Activated CD4-positive, alpha-beta T cell treated with anti-CD3 and anti-CD28 coated beads, Interleukin-2, amount 10 ng/mL, durations not matched to agents 7 days and 5 days (primary cell): ENCODE results near the gene MLANA. TPM values are rescaled to one million over a fixed set of nuclear protein-coding genes. Genes with fewer than 3 reads are reported as not detected.
A peak's percentile ranks its signal among the peaks of the same experiment; 100 is the strongest.

ENCODE experiments used
- CTCF ChIA-PET: fragments of 350-600 bp; sonication (Branson Sonifier 250); formaldehyde crosslinking; loops from one replicate; lab custom pipeline; 2021; ENCODE audit warnings: antibody characterized with exemption; lab: Charles Lee
- POLR2A ChIA-PET: fragments of 350-600 bp; sonication (Branson Sonifier 250); formaldehyde crosslinking; loops from one replicate; lab custom pipeline; 2021; ENCODE audit warnings: antibody characterized with exemption; lab: Charles Lee
- DNase-seq: peaks from one replicate; pipeline ENCODE4 v3.0.0-alpha.2; 2020
- H3K27ac Mint-ChIP-seq: one replicate; pipeline ENCODE4 v1.8.0; 2021; ENCODE audit warnings: mild to moderate bottlenecking, moderate library complexity, mixed read lengths
- H3K27me3 Mint-ChIP-seq: one replicate; pipeline ENCODE4 v1.8.0; 2021; ENCODE audit warnings: mixed read lengths
- H3K36me3 Mint-ChIP-seq: one replicate; pipeline ENCODE4 v1.8.0; 2021; ENCODE audit warnings: low read depth, mixed read lengths
- H3K4me1 Mint-ChIP-seq: one replicate; pipeline ENCODE4 v1.8.0; 2021; ENCODE audit warnings: mixed read lengths
- H3K4me3 Mint-ChIP-seq: one replicate; pipeline ENCODE4 v1.8.0; 2021; ENCODE audit warnings: mild to moderate bottlenecking, moderate library complexity, mixed read lengths
- H3K9me3 Mint-ChIP-seq: one replicate; pipeline ENCODE4 v1.8.0; 2021; ENCODE audit warnings: mixed read lengths
- total RNA-seq, 2 experiments: library from RNA; stranded (reverse); gene quantifications; one replicate each; pipeline ENCODE4 v1.2.3, GENCODE V29; 2021

The MLANA gene, protein sequence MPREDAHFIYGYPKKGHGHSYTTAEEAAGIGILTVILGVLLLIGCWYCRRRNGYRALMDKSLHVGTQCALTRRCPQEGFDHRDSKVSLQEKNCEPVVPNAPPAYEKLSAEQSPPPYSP
- total RNA-seq, result not detected

DNA sequence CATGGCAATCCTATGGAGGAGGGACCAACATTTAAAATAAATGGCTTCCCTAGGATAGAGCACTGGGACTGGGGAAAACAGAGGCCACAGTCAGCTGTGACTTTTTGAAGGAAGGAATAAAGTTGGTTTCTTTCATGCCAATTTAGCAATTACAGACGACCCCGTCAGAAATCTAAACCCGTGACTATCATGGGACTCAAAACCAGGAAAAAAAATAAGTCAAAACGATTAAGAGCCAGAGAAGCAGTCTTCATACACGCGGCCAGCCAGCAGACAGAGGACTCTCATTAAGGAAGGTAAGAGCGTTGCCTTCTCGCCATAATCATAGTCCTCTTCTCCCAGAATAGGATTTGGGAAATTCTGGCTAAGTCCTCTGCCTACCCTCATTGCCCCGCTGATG lies at the start of gene MLANA:
TSS of gene MLANA (plus strand) at position 249 of the 400 bp plus-strand sequence. CDS start 1,586 bp downstream, outside the sequence.
- peaks cover 3% of the 10 kb centered on the region for H3K27me3 Mint-ChIP-seq
- H3K36me3 Mint-ChIP-seq, result no peaks in the 10 kb centered on the region
- POLR2A ChIA-PET, result no interaction called here
- CTCF ChIA-PET, result no interaction called here
- peaks cover 5% of the 10 kb centered on the region for H3K4me1 Mint-ChIP-seq
- no peak for DNase-seq
- no peak within 1 kb of the TSS for H3K4me3 Mint-ChIP-seq
- no peak within 1 kb of the TSS for H3K27ac Mint-ChIP-seq
- no peaks in the 10 kb centered on the region for H3K9me3 Mint-ChIP-seq

DNA sequence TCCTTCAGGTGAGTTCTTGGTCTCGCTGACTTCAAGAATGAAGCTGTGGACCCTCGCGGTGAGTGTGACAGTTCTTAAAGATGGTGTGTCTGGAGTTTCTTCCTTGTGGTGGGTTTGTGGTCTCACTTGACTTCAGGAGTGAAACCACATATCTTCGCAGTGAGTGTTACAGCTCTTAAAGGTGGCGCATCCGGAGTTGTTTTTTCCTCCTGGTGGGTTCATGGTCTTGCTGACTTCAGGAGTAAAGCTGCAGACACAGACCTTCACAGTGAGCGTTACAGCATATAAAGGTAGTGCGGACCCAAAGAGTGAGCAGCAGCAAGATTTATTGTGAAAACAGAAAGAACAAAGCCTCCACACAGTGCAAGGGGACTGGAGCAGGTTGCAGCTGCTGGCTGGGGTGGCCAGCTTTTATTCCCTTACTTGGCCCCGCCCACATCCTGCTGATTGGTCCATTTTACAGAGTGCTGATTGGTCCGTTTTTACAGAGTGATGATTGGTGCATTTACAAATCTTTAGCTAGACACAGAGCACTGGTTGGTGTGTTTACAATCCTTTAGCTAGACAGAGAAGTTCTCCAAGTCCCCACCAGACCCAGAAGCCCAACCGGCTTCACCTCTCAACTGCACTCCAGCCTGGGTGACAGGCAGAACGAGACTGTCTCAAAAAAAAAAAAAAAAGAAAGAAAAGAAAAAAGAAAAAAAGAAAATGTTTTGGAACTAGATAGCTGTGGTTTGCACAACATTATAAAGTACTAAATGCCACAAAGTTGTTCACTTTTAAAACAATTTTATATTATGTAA lies 48.7 kb upstream of the MLANA start:
- peaks cover 12% of the 10 kb centered on the region for H3K9me3 Mint-ChIP-seq
- POLR2A ChIA-PET, result interaction anchor here (0.6 to 1.3 kb wide), 3 partner anchors 9 to 166 kb away, joined by 3 to 5 read pairs (median 3); partner anchors contain the start of gene ERMP1
- H3K36me3 Mint-ChIP-seq, result peaks cover 38% of the 10 kb centered on the region

DNA sequence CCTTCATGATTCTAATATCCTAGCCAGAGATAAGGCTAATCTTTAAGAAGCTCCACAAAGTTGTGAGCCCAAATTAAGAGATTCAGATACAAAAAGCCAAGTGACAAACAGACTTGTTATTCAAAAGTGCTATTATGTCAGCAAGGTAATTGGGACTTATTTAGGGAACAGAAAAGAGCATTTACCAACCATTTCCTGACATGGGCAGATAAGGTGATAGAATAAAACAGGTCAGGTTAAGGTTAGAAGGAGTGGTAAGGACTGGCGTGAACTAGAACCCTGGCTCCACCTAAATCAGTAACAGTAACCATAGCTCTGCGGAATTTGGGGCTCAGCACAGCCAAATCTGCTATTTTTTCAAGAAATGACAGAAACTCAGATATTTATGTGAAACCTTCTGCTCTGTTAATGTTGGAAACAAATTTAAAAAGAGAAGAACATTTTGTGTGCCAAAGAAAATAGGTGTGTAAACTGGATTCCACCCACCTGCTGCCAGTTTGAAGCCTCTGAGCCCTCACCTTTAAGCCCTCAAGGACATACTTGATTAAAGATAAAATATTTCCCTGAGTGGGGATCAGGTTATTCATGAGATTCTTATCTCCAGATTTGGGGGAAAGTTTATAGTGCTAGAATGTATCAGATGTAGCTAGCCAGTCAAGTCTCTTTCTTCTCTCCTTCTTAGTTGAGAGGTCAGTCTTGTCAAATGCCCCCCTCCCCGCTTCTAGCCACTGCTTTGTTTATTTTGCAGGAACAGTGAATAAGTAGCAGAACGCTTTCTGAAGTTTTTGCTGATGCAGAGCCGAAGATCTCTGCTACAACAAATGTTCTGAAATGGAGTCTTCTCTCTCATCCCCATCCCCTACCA lies 47.5 kb upstream of the MLANA start:
- Mint-ChIP-seq H3K27me3 (peaks cover 7% of the 10 kb centered on the region), H3K36me3 (peaks cover 41% of the 10 kb centered on the region), H3K27ac (peak overlapping the region; percentile 88), H3K9me3 (peaks cover 12% of the 10 kb centered on the region), H3K4me3 (peak overlapping the region; percentile 58), H3K4me1 (peaks cover 81% of the 10 kb centered on the region)
- POLR2A ChIA-PET, result no interaction called here
- no peak for DNase-seq
- CTCF ChIA-PET, result interaction anchor here (0.7 to 9.2 kb wide), 5 partner anchors 8 to 51 kb away, joined by 3 to 79 read pairs (median 5); partner anchors contain the start of gene ERMP1

More for the DNA sequence above, 48.7 kb upstream of the MLANA start:
- Mint-ChIP-seq H3K4me1 (peaks cover 77% of the 10 kb centered on the region), H3K27me3 (peaks cover 7% of the 10 kb centered on the region), H3K4me3 (peak overlapping the region; percentile 63), H3K27ac (peak overlapping the region; percentile 91)
- DNase-seq, result peak; percentile 73
- CTCF ChIA-PET, result interaction anchor here (0.7 to 9.2 kb wide), 6 partner anchors 9 to 45 kb away, joined by 3 to 79 read pairs (median 4); partner anchors contain the start of gene ERMP1

DNA sequence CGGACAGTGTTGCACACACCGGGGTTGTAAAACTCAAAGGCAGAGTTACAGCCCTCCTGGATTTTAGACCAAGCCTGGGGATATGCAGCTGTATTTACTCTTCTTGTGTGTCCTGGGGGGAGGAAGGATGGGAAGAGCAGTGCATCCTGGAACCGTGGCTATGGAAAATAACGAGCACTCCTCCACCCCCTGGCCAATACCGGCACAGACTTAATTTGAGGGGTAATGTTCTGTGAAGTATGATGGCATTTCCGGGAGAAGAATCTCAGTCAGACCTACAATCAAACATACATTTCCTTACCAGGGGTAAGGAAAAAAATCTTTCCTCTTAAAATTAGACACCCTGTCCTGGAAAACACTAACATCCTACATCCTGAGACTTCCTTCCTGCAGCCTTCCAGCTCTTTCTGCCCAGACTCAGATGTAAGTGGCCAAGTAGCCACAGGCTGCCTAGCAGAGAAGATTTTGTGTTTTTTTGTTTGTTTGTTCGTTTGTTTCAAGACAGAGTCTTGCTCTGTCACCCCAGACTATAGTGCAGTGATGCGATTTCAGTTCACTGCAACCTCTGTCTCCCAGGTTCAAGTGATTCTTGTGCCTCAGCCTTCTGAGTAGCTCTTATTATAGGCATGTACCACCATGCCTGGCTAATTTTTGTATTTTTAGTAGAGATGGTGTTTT lies 46.8 kb upstream of the MLANA start:
- no peak for DNase-seq
- peak overlapping the region; percentile 58 for H3K4me3 Mint-ChIP-seq
- H3K27me3 Mint-ChIP-seq, result peaks cover 5% of the 10 kb centered on the region
- peaks cover 41% of the 10 kb centered on the region for H3K36me3 Mint-ChIP-seq
- H3K9me3 Mint-ChIP-seq, result peaks cover 12% of the 10 kb centered on the region
- ChIA-PET POLR2A (no interaction called here), CTCF (interaction anchor here (1.2 to 9.2 kb wide), 2 partner anchors 11 to 50 kb away, joined by 5 to 79 read pairs; partner anchors contain the start of gene ERMP1)
- H3K4me1 Mint-ChIP-seq, result peaks cover 83% of the 10 kb centered on the region
- peak overlapping the region; percentile 88 for H3K27ac Mint-ChIP-seq

DNA sequence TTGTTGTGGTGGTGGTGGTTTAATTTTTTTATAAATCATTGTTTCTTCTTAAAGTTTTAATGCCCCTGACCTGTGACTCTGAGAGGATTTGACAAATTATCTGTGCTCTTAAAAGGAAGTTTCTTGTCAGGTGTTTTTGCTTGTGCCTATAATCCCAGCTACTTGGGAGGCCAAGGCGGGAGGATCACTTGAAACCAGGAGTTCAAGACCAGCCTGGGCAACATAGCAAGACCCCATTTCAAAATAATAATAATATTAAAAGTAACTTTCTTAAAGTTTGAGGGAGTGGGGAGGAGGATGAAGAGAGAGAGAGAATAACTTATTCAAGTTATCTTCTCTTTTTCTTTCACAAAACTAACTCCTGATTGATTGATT lies 45.5 kb upstream of the MLANA start:
- Mint-ChIP-seq H3K27me3 (peaks cover 2% of the 10 kb centered on the region), H3K36me3 (peaks cover 39% of the 10 kb centered on the region), H3K9me3 (peaks cover 12% of the 10 kb centered on the region), H3K27ac (peak overlapping the region; percentile 88), H3K4me3 (peak overlapping the region; percentile 58), H3K4me1 (peaks cover 82% of the 10 kb centered on the region)
- POLR2A ChIA-PET, result interaction anchor here (0.7 kb wide), 1 partner anchor 115 kb away, joined by 6 read pairs; no protein-coding TSS in a partner anchor
- CTCF ChIA-PET, result interaction anchor here (0.6 to 9.2 kb wide), 2 partner anchors 12 to 222 kb away, joined by 3 to 79 read pairs; partner anchors contain the start of gene ERMP1
- no peak for DNase-seq

DNA sequence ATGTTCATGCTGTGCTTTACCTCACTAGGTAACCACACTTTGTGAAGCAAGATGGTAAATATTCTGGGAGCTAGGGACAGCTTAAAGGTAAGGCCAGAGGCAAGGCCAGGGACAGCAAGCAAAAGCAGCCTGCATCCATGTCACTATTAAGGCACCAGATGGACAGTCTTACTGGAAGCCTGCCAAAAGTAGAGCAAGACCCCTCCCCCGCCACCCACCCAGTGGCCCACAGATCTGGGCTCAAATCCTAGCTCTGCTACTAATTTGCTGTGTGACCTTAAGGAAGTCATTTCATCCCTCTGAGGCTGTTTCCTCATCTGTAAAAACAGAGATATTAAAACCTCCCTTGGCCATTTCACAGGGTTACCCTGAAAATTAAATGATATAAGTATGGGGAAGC lies 44.6 kb upstream of the MLANA start:
- no peak for DNase-seq
- Mint-ChIP-seq H3K27ac (no peak overlapping the region), H3K36me3 (peaks cover 41% of the 10 kb centered on the region), H3K4me1 (peaks cover 81% of the 10 kb centered on the region), H3K4me3 (no peak overlapping the region), H3K27me3 (peaks cover 2% of the 10 kb centered on the region), H3K9me3 (peaks cover 12% of the 10 kb centered on the region)
- CTCF ChIA-PET, result interaction anchor here (9.2 kb wide), 1 partner anchor 13 kb away, joined by 79 read pairs; the partner anchor contains the start of gene ERMP1
- POLR2A ChIA-PET, result no interaction called here

DNA sequence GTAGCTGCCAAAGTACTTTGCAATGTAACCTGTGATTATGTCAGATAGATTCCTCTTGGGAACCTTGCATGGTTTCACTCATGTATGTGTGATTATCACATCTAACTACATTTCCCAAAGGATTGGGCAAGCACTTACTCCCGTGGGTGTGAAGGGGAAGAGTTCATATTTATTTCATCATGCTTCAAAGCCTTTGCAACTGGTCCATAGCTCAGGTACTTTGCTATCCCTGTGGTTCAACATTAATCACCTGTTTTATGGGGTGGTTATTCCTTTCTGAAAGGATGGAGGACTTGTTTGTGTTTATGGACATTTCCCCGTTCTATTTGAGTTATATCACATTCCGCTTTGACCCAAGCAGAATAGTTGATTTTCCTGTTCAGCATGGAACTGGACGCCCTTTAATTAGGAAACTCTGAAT lies 44.2 kb upstream of the MLANA start:
- H3K9me3 Mint-ChIP-seq, result peaks cover 12% of the 10 kb centered on the region
- DNase-seq, result no peak
- H3K4me1 Mint-ChIP-seq, result peaks cover 81% of the 10 kb centered on the region
- H3K36me3 Mint-ChIP-seq, result peaks cover 38% of the 10 kb centered on the region
- H3K27ac Mint-ChIP-seq, result no peak overlapping the region
- no peak overlapping the region for H3K4me3 Mint-ChIP-seq
- peaks cover 2% of the 10 kb centered on the region for H3K27me3 Mint-ChIP-seq
- POLR2A ChIA-PET, result no interaction called here
- CTCF ChIA-PET, result interaction anchor here (0.6 to 9.2 kb wide), 2 partner anchors 13 to 893 kb away, joined by 3 to 79 read pairs; partner anchors contain the start of gene ERMP1

DNA sequence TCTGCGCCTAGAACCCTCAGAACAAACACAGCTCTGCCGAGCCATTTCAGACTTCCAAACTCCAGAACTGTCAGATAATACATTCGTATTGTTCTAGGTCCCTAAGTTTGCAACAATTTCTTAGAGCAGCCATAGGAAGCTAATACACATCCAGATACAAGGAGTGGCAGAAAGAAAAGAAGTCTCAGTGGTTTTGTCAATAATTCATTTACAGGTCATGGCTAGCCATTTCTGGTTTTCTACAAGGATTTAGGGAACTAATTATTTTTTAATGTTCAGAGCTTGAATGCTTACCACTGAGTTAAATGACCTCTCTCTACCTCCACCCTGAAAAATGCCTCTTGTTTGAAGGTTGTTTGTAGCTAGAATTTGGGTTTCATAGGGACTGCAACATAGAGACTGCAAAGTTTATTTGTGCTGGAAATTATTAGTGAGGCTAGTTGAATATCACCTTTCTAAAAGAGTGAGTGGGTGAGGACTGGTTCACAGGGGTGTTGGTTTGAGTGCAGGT lies 42.3 kb upstream of the MLANA start:
- CTCF ChIA-PET, result interaction anchor here (1.7 to 9.2 kb wide), 2 partner anchors 12 to 15 kb away, joined by 4 to 79 read pairs; partner anchors contain the start of gene ERMP1
- POLR2A ChIA-PET, result no interaction called here
- Mint-ChIP-seq H3K36me3 (peaks cover 27% of the 10 kb centered on the region), H3K27ac (no peak overlapping the region), H3K27me3 (peaks cover 2% of the 10 kb centered on the region), H3K4me1 (peaks cover 83% of the 10 kb centered on the region), H3K9me3 (peaks cover 2% of the 10 kb centered on the region), H3K4me3 (no peak overlapping the region)
- no peak for DNase-seq

DNA sequence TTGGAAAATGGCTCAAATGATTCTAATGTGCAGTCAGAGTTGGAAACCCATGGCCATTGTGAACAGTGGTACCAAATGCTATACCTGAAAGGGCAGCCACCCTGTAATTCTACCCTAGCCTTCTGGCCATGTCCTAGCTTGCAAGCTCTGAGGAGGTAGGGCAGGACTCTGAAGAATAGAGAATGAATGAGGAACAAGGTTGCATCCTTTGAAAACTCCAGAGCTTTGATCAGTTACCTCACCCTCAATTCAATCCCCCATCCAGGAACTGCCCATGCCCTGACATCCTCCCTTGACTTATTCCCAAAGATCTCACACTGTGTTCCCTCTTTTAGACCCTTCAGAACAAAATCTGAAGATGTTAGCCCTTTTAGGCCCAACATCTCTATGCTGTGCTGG lies 40.0 kb upstream of the MLANA start:
- ChIA-PET CTCF (interaction anchor here (0.6 to 2.0 kb wide), 5 partner anchors 9 to 1034 kb away, joined by 3 to 9 read pairs (median 3); no protein-coding TSS in a partner anchor), POLR2A (no interaction called here)
- peak overlapping the region; percentile 60 for H3K27ac Mint-ChIP-seq
- peaks cover 26% of the 10 kb centered on the region for H3K36me3 Mint-ChIP-seq
- H3K4me1 Mint-ChIP-seq, result peaks cover 68% of the 10 kb centered on the region
- no peak overlapping the region for H3K4me3 Mint-ChIP-seq
- H3K27me3 Mint-ChIP-seq, result peaks cover under 1% of the 10 kb centered on the region
- DNase-seq, result no peak
- H3K9me3 Mint-ChIP-seq, result peaks cover 8% of the 10 kb centered on the region

DNA sequence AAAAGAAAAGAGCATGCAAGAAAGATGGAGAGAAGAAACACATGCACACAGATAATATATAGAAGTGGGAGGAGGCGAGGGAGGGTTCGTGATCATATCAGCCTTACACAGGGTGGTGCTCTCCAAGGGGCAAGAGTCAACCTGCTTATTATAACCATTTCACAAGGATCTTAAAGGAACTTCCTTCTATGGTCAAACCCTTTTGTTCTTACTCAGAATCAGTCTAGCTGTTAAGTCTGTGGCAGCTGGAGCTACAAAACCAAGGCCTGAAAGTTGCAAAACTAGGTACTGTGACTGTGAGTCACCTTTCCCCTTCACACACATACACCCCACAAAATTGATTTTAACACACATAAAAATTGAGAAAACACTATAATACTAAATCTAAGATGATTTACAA lies 39.2 kb upstream of the MLANA start:
- H3K27me3 Mint-ChIP-seq, result no peaks in the 10 kb centered on the region
- peaks cover 62% of the 10 kb centered on the region for H3K4me1 Mint-ChIP-seq
- CTCF ChIA-PET, result interaction anchor here (0.7 to 3.8 kb wide), 6 partner anchors 9 to 25 kb away, joined by 3 to 14 read pairs (median 6); no protein-coding TSS in a partner anchor
- POLR2A ChIA-PET, result interaction anchor here (0.6 to 1.1 kb wide), 2 partner anchors 28 to 229 kb away, joined by 4 read pairs; no protein-coding TSS in a partner anchor
- peak overlapping the region; percentile 60 for H3K27ac Mint-ChIP-seq
- H3K36me3 Mint-ChIP-seq, result peaks cover 21% of the 10 kb centered on the region
- H3K9me3 Mint-ChIP-seq, result peaks cover 8% of the 10 kb centered on the region
- H3K4me3 Mint-ChIP-seq, result no peak overlapping the region
- peak; percentile 59 for DNase-seq

DNA sequence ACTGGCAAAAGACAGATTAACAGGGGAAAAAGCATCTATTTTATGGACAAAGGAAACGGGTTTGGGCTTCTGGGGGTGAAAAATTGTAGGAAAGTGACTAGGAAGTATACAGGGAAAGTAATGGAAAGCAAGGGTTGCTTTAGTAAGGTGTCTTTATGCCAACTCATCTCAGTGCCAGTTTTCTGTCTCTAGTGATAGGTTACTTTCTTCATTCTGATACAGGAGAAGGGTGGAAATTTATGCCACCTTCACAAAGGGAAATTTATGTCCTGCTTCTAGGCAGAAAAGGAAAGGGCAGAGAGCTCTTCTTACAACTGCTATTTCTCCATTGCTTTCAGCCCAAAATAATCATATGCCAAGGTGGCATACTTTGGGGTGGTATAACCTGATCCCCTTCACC lies 37.7 kb upstream of the MLANA start:
- H3K27me3 Mint-ChIP-seq, result no peaks in the 10 kb centered on the region
- POLR2A ChIA-PET, result no interaction called here
- H3K27ac Mint-ChIP-seq, result peak overlapping the region; percentile 26
- DNase-seq, result no peak
- peaks cover 57% of the 10 kb centered on the region for H3K4me1 Mint-ChIP-seq
- peaks cover 7% of the 10 kb centered on the region for H3K9me3 Mint-ChIP-seq
- H3K36me3 Mint-ChIP-seq, result peaks cover 19% of the 10 kb centered on the region
- H3K4me3 Mint-ChIP-seq, result no peak overlapping the region
- CTCF ChIA-PET, result interaction anchor here (0.7 to 3.8 kb wide), 5 partner anchors 10 to 123 kb away, joined by 3 to 14 read pairs (median 4); partner anchors contain the start of gene ERMP1
